ENCODE measurements around the gene GNG2.

The GNG2 gene

GRCh38 chr14:51938137-51938536 lies 77.7 kb downstream of the GNG2 start:
- Mint-ChIP-seq H3K4me1 (peaks cover 42% of the 10 kb centered on the region), H3K27me3 (no peaks in the 10 kb centered on the region), H3K27ac (no peak overlapping the region), H3K9me3 (no peaks in the 10 kb centered on the region), H3K4me3 (no peak overlapping the region)
- ATAC-seq (no peak), DNase-seq (no peak)

- no peak overlapping the region for H3K4me3 Mint-ChIP-seq
- no peaks in the 10 kb centered on the region for H3K27me3 Mint-ChIP-seq
- no peaks in the 10 kb centered on the region for H3K9me3 Mint-ChIP-seq
- peak overlapping the region in 1 of 2 donors; percentile 63 for H3K27ac Mint-ChIP-seq
- ATAC-seq (no peak), DNase-seq (no peak)
- H3K4me1 Mint-ChIP-seq, result peaks cover 35% of the 10 kb centered on the region
Observed at GRCh38 chr14:51938821-51939220, 78.4 kb downstream of the GNG2 start.

- DNase-seq (no peak), ATAC-seq (no peak)
- Mint-ChIP-seq H3K4me3 (no peak overlapping the region), H3K9me3 (no peaks in the 10 kb centered on the region), H3K27me3 (no peaks in the 10 kb centered on the region), H3K27ac (no peak overlapping the region), H3K4me1 (peaks cover 32% of the 10 kb centered on the region)
Observed at GRCh38 chr14:51939226-51939625, 78.8 kb downstream of the GNG2 start.

- Mint-ChIP-seq H3K27ac (no peak overlapping the region), H3K27me3 (no peaks in the 10 kb centered on the region), H3K4me1 (peaks cover 26% of the 10 kb centered on the region), H3K9me3 (peaks cover 0 to 1% of the 10 kb centered on the region in 2 donors), H3K4me3 (no peak overlapping the region)
- no peak for DNase-seq
- no peak for ATAC-seq
Observed at GRCh38 chr14:51939755-51940301, 79.4 kb downstream of the GNG2 start.

- H3K4me1 Mint-ChIP-seq, result peaks cover 31% of the 10 kb centered on the region
- H3K27ac Mint-ChIP-seq, result no peak overlapping the region
- no peaks in the 10 kb centered on the region for H3K27me3 Mint-ChIP-seq
- H3K4me3 Mint-ChIP-seq, result no peak overlapping the region
- ATAC-seq, result no peak
- H3K9me3 Mint-ChIP-seq, result peaks cover 15 to 28% of the 10 kb centered on the region in 2 donors
- DNase-seq, result no peak
Observed at GRCh38 chr14:51942971-51943370, 82.6 kb downstream of the GNG2 start.

GRCh38 chr14:51950007-51950406 lies 89.6 kb downstream of the GNG2 start:
- Mint-ChIP-seq H3K4me1 (peaks cover 18% of the 10 kb centered on the region), H3K9me3 (peaks cover 15 to 25% of the 10 kb centered on the region in 2 donors)

GRCh38 chr14:51951656-51952055 lies 91.2 kb downstream of the GNG2 start:
- Mint-ChIP-seq H3K27ac (no peak overlapping the region), H3K4me1 (peaks cover 14% of the 10 kb centered on the region), H3K4me3 (no peak overlapping the region), H3K27me3 (no peaks in the 10 kb centered on the region), H3K9me3 (peaks cover 4 to 9% of the 10 kb centered on the region in 2 donors)
- ATAC-seq (no peak), DNase-seq (no peak)

More at GRCh38 chr14:51950007-51950406, 89.6 kb downstream of the GNG2 start:
- Mint-ChIP-seq H3K27me3 (no peaks in the 10 kb centered on the region), H3K4me3 (no peak overlapping the region), H3K27ac (no peak overlapping the region)
- DNase-seq (no peak), ATAC-seq (no peak)

GRCh38 chr14:51954031-51954430 lies 93.6 kb downstream of the GNG2 start:
- H3K4me1 Mint-ChIP-seq, result peaks cover 12% of the 10 kb centered on the region
- ATAC-seq (no peak), DNase-seq (no peak)
- H3K9me3 Mint-ChIP-seq, result peaks cover 13 to 17% of the 10 kb centered on the region in 2 donors
- no peak overlapping the region for H3K27ac Mint-ChIP-seq
- no peak overlapping the region for H3K4me3 Mint-ChIP-seq
- no peaks in the 10 kb centered on the region for H3K27me3 Mint-ChIP-seq

- ATAC-seq, result no peak
- Mint-ChIP-seq H3K4me1 (peaks cover 18% of the 10 kb centered on the region), H3K9me3 (peaks cover 19 to 23% of the 10 kb centered on the region in 2 donors), H3K4me3 (no peak overlapping the region), H3K27me3 (no peaks in the 10 kb centered on the region), H3K27ac (no peak overlapping the region)
- DNase-seq, result no peak
Observed at GRCh38 chr14:51954657-51955056, 94.2 kb downstream of the GNG2 start.

- Mint-ChIP-seq H3K9me3 (peaks cover 26 to 29% of the 10 kb centered on the region in 2 donors), H3K4me1 (peaks cover 42% of the 10 kb centered on the region), H3K27me3 (no peaks in the 10 kb centered on the region), H3K27ac (no peak overlapping the region), H3K4me3 (no peak overlapping the region)
- no peak for DNase-seq
- ATAC-seq, result no peak
Observed at GRCh38 chr14:51957950-51958349, 97.5 kb downstream of the GNG2 start.

- H3K4me1 Mint-ChIP-seq, result peaks cover 52% of the 10 kb centered on the region
- no peak overlapping the region for H3K4me3 Mint-ChIP-seq
- no peak for DNase-seq
- ATAC-seq, result no peak
- H3K27ac Mint-ChIP-seq, result no peak overlapping the region
- no peaks in the 10 kb centered on the region for H3K27me3 Mint-ChIP-seq
- peaks cover 26 to 29% of the 10 kb centered on the region in 2 donors for H3K9me3 Mint-ChIP-seq
Observed at GRCh38 chr14:51959928-51960327, 99.5 kb downstream of the GNG2 start.

- Mint-ChIP-seq H3K4me1 (peaks cover 56% of the 10 kb centered on the region), H3K9me3 (peaks cover 26 to 29% of the 10 kb centered on the region in 2 donors), H3K4me3 (no peak overlapping the region), H3K27ac (peak overlapping the region in 1 of 2 donors; percentile 31), H3K27me3 (no peaks in the 10 kb centered on the region)
- no peak for ATAC-seq
- DNase-seq, result no peak
Observed at GRCh38 chr14:51960866-51961265, 100.5 kb downstream of the GNG2 start.

- H3K4me1 Mint-ChIP-seq, result peaks cover 56% of the 10 kb centered on the region
- DNase-seq (no peak), ATAC-seq (no peak)
- H3K27ac Mint-ChIP-seq, result peak overlapping the region in 1 of 2 donors; percentile 75
- H3K4me3 Mint-ChIP-seq, result peak overlapping the region in 1 of 2 donors; percentile 47
- H3K9me3 Mint-ChIP-seq, result peaks cover 21 to 26% of the 10 kb centered on the region in 2 donors
- H3K27me3 Mint-ChIP-seq, result no peaks in the 10 kb centered on the region
Observed at GRCh38 chr14:51962711-51963110, 102.3 kb downstream of the GNG2 start.

- DNase-seq, result no peak
- H3K4me1 Mint-ChIP-seq, result peaks cover 56% of the 10 kb centered on the region
- H3K27ac Mint-ChIP-seq, result peak overlapping the region; percentile 49 to 72
- peaks cover 20 to 21% of the 10 kb centered on the region in 2 donors for H3K9me3 Mint-ChIP-seq
- ATAC-seq, result no peak
- no peaks in the 10 kb centered on the region for H3K27me3 Mint-ChIP-seq
- peak overlapping the region in 1 of 2 donors; percentile 49 for H3K4me3 Mint-ChIP-seq
Observed at GRCh38 chr14:51963286-51963685, 102.9 kb downstream of the GNG2 start.

- Mint-ChIP-seq H3K27ac (no peak overlapping the region), H3K9me3 (no peaks in the 10 kb centered on the region), H3K4me3 (no peak overlapping the region), H3K4me1 (peaks cover 18% of the 10 kb centered on the region), H3K27me3 (no peaks in the 10 kb centered on the region)
- ATAC-seq (no peak), DNase-seq (no peak)
Observed at GRCh38 chr14:51967521-51967920, 107.1 kb downstream of the GNG2 start.

- no peak for ATAC-seq
- no peak overlapping the region for H3K4me3 Mint-ChIP-seq
- peak overlapping the region in 1 of 2 donors; percentile 74 for H3K27ac Mint-ChIP-seq
Observed at GRCh38 chr14:51969852-51970540, 109.6 kb downstream of the GNG2 start.

More at GRCh38 chr14:51969852-51970540, 109.6 kb downstream of the GNG2 start:
- Mint-ChIP-seq H3K4me1 (peaks cover 3% of the 10 kb centered on the region), H3K27me3 (no peaks in the 10 kb centered on the region), H3K9me3 (no peaks in the 10 kb centered on the region)
- no peak for DNase-seq

Data from stimulated activated naive CD8-positive, alpha-beta T cell treated with anti-CD3 and anti-CD28 coated beads, Interleukin-15, amount 100 ng/mL, for 72 hours (primary cell).